ENCODE results near the gene STXBP6. TPM values are rescaled to one million over a fixed set of nuclear protein-coding genes. Genes with fewer than 3 reads are reported as not detected.

The STXBP6 gene
- total and polyA plus RNA-seq, 4 donors: 0.05 to 10.5 (median 2.3) TPM

DNA sequence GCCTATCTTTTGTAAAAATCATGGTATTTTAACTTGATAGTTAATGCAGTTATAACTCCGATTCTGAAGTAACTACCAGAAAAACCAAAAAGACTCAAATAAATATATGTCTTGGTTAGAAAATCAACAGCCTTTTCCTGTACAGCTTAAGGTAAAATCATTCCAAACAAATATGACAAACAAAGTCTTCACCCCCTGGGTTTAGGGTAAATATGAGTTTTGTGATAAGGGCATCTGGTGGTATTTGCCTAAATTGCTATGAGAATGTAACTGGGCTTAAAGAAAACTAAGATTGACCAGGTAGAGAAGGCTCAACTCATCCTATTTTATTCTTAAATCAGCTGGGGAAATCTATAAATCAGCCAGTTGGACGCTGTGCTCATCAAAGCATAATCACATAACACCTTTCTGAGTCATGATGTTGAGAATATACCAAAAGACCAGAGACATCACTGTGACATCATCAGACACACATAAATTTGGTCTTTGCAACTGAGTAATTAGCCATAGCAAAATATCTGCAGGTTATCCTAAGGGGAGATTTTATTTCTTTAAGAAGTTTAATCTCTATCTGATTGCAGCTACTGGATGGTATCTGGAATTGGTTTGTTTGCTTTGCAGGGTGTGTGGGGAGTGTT lies 133.9 kb downstream of the STXBP6 start:
- 68 to 80% methylated on average over 2 of the region's 2 CpGs for WGBS, 2 donors
- intact Hi-C loops (cut with DNase I): no loop called here
- no peaks in the 10 kb centered on the region for H3K4me1 ChIP-seq (ENCODE audit: control insufficient read depth in 1 of 2, insufficient read depth in 2 of 2, low read length in 2 of 2)
- ATAC-seq (ENCODE audit: low FRiP score) (no peak), DNase-seq (no peak)
- no peak overlapping the region for H3K4me3 ChIP-seq (ENCODE audit: low read length in 2 of 2)
- no peaks in the 10 kb centered on the region for H3K27me3 ChIP-seq (ENCODE audit: control insufficient read depth in 1 of 2, insufficient read depth in 2 of 2, low read length in 1 of 2)
- no peaks in the 10 kb centered on the region for H3K36me3 ChIP-seq (ENCODE audit: control insufficient read depth in 1 of 2, insufficient read depth in 2 of 2, low read length in 1 of 2)
- no peaks in the 10 kb centered on the region for H3K9me3 ChIP-seq (ENCODE audit: control insufficient read depth, low read length)
- H3K27ac ChIP-seq (ENCODE audit: low read depth in 1 of 2, low read length in 2 of 2): no peak overlapping the region

DNA sequence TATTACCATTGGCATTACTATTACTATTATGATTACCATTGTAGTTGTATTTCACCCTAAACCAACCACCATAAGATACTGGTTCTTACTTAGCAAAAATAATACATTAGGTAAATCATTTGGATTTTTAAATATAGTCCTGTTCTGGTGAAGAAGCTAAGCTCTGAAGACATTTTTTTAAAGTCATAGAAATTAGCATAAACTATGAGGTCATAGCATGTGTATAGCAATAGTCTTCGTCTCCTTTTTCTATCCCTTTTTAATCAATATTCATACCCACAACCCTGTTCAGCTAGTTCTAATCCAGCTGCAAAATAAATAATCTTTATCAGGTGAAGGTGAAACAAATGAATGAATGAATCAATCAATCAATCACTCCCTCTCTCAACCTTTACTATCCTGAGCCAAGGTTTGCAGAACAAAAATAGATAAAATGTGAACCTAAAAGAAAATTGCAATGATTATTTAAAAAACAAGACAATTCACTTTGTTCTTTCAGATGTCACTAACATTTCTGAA lies 134.5 kb downstream of the STXBP6 start:
- no peak overlapping the region for H3K4me3 ChIP-seq (ENCODE audit: low read length in 2 of 2)
- no peaks in the 10 kb centered on the region for H3K4me1 ChIP-seq (ENCODE audit: control insufficient read depth in 1 of 2, insufficient read depth in 2 of 2, low read length in 2 of 2)
- DNase-seq (no peak), ATAC-seq (ENCODE audit: low FRiP score) (no peak)
- H3K27ac ChIP-seq (ENCODE audit: low read depth in 1 of 2, low read length in 2 of 2): no peak overlapping the region
- H3K9me3 ChIP-seq (ENCODE audit: control insufficient read depth, low read length): no peaks in the 10 kb centered on the region
- no peaks in the 10 kb centered on the region for H3K27me3 ChIP-seq (ENCODE audit: control insufficient read depth in 1 of 2, insufficient read depth in 2 of 2, low read length in 1 of 2)
- intact Hi-C loops (cut with DNase I): no loop called here
- WGBS, 2 donors: 80 to 83% methylated on average over 1 of the region's 1 CpG
- H3K36me3 ChIP-seq (ENCODE audit: control insufficient read depth in 1 of 2, insufficient read depth in 2 of 2, low read length in 1 of 2): no peaks in the 10 kb centered on the region

DNA sequence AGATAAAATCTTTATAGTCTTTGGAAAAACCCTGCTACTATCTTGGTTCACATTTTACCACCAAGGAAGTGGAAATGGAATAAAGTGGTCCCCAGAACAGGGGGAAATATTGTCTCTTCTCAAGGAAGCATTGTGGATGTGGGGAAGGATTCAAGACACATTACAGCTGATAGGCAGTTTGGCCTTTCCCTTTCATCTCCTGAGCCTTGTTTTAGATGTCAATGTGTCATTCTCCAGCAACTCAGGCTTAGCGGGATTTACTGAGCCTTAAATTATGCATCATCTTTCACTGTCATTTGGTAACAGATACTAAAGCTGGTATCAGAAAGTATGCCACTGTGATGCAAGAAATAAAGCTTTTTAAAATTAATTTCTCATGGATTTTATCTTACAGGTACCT lies 136.2 kb downstream of the STXBP6 start:
- H3K27me3 ChIP-seq (ENCODE audit: control insufficient read depth in 1 of 2, insufficient read depth in 2 of 2, low read length in 1 of 2): no peaks in the 10 kb centered on the region
- H3K4me3 ChIP-seq (ENCODE audit: low read length in 2 of 2): no peak overlapping the region
- no peak for DNase-seq
- H3K27ac ChIP-seq (ENCODE audit: low read depth in 1 of 2, low read length in 2 of 2): no peak overlapping the region
- H3K9me3 ChIP-seq (ENCODE audit: control insufficient read depth, low read length): no peaks in the 10 kb centered on the region
- H3K4me1 ChIP-seq (ENCODE audit: control insufficient read depth in 1 of 2, insufficient read depth in 2 of 2, low read length in 2 of 2): no peaks in the 10 kb centered on the region
- H3K36me3 ChIP-seq (ENCODE audit: control insufficient read depth in 1 of 2, insufficient read depth in 2 of 2, low read length in 1 of 2): no peaks in the 10 kb centered on the region
- intact Hi-C loops (cut with DNase I): no loop called here
- no peak for ATAC-seq (ENCODE audit: low FRiP score)
- WGBS, 2 donors: 38 to 46% methylated on average over 1 of the region's 1 CpG

DNA sequence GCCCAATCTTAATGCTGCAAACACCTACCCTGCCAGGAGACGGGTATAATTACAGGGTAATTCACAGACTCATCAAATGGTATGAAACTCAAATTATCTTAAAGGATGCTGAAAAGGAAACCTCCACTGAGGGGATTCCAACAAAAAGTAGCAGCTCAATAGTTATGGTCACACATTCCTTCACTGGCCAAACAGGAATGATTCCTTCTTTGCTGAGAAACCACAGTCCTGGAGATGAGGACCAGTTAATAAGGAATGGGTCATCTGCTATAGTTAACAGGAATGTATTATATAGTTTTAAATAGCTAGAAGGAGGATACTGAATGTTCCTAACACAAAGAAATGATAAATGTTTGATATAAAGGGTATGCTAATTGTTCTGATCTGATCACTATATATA lies 136.9 kb downstream of the STXBP6 start:
- intact Hi-C loops (cut with DNase I): no loop called here
- ATAC-seq (ENCODE audit: low FRiP score): no peak
- 77 to 81% methylated on average over 1 of the region's 1 CpG for WGBS, 2 donors

DNA sequence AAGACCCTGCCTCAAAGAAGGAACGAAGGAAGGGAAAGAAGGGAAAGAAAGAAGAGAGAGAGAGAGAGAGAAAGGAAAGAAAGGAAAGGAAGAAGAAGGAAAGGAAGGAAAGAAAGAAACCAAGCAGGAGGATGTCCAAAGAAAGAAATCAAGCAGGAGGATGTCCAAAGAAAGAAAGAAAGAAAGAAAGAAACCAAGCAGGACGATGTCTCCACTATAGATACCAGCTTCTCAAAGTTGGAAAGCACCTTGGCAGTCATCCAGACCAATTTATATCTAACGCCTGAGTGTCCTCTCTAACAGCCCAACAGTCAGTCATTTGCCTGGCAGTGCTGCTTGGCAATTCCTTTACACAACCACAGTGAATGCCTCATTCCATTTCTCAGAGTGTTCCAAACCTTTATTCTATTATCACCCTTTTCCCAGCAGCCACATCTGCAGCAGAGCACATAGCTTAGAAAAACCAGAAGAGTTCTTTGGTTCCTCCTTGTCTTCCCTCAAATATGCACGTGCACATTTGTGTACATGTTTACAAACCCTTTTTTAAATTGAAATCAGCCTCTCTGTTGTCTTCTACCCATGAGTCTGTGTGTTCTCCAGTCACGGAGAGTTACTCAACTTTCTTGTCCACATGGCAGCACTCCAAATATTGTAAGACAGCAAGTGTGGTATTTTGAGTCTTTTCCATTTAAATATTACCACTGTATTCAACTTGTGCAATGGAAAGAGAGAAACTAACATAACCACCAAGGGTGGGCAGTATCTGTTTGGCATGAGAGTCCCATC lies 138.4 kb downstream of the STXBP6 start:
- H3K27ac ChIP-seq (ENCODE audit: low read depth in 1 of 2, low read length in 2 of 2): no peak overlapping the region
- H3K9me3 ChIP-seq (ENCODE audit: control insufficient read depth, low read length): no peaks in the 10 kb centered on the region
- peak; percentile 55 for ATAC-seq (ENCODE audit: low FRiP score)
- WGBS, 2 donors: 43 to 45% methylated on average over 5 of the region's 5 CpGs
- intact Hi-C loops (cut with DNase I): no loop called here
- no peak for DNase-seq
- no peak overlapping the region for H3K4me3 ChIP-seq (ENCODE audit: low read length in 2 of 2)
- H3K4me1 ChIP-seq (ENCODE audit: control insufficient read depth in 1 of 2, insufficient read depth in 2 of 2, low read length in 2 of 2): no peaks in the 10 kb centered on the region
- no peaks in the 10 kb centered on the region for H3K36me3 ChIP-seq (ENCODE audit: control insufficient read depth in 1 of 2, insufficient read depth in 2 of 2, low read length in 1 of 2)
- no peaks in the 10 kb centered on the region for H3K27me3 ChIP-seq (ENCODE audit: control insufficient read depth in 1 of 2, insufficient read depth in 2 of 2, low read length in 1 of 2)

More for the DNA sequence above, 136.9 kb downstream of the STXBP6 start:
- no peak overlapping the region for H3K4me3 ChIP-seq (ENCODE audit: low read length in 2 of 2)
- no peak for DNase-seq
- H3K9me3 ChIP-seq (ENCODE audit: control insufficient read depth, low read length): no peaks in the 10 kb centered on the region
- no peak overlapping the region for H3K27ac ChIP-seq (ENCODE audit: low read depth in 1 of 2, low read length in 2 of 2)
- H3K27me3 ChIP-seq (ENCODE audit: control insufficient read depth in 1 of 2, insufficient read depth in 2 of 2, low read length in 1 of 2): no peaks in the 10 kb centered on the region
- H3K36me3 ChIP-seq (ENCODE audit: control insufficient read depth in 1 of 2, insufficient read depth in 2 of 2, low read length in 1 of 2): no peaks in the 10 kb centered on the region
- H3K4me1 ChIP-seq (ENCODE audit: control insufficient read depth in 1 of 2, insufficient read depth in 2 of 2, low read length in 2 of 2): no peaks in the 10 kb centered on the region

DNA sequence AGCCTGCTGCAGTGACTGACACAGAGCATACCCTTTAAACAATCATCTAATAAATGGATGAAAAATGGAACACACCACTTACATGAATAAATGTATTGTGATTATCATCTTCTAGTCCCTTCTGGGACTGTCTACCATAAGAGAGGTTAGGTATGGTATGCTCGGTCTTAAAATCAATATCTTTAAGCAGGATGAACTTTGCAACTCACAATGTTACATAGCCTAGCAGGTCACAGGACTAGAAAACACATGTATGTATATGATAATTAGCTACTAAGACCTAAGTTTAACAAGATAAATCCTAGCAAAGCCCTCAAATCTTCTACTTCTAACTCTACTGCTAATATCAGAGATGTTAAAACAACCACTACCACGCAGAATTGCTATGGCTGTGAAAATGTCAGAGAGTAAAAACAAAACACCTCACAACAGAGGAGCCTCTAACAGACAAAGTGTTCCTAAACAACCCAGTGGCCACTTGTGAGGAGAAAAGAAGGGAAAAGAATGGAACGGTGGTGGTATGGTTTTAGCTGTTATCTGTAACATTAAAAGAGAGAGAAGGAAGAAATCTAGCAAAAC lies 139.4 kb downstream of the STXBP6 start:
- no peak for ATAC-seq (ENCODE audit: low FRiP score)
- Histone ChIP-seq H3K27ac (ENCODE audit: low read depth in 1 of 2, low read length in 2 of 2) (no peak overlapping the region), H3K9me3 (ENCODE audit: control insufficient read depth, low read length) (no peaks in the 10 kb centered on the region), H3K36me3 (ENCODE audit: control insufficient read depth in 1 of 2, insufficient read depth in 2 of 2, low read length in 1 of 2) (no peaks in the 10 kb centered on the region), H3K4me1 (ENCODE audit: control insufficient read depth in 1 of 2, insufficient read depth in 2 of 2, low read length in 2 of 2) (no peaks in the 10 kb centered on the region), H3K27me3 (ENCODE audit: control insufficient read depth in 1 of 2, insufficient read depth in 2 of 2, low read length in 1 of 2) (no peaks in the 10 kb centered on the region), H3K4me3 (ENCODE audit: low read length in 2 of 2) (no peak overlapping the region)
- 80 to 83% methylated on average over 3 of the region's 3 CpGs for WGBS, 2 donors
- no peak for DNase-seq
- intact Hi-C loops (cut with DNase I): no loop called here

DNA sequence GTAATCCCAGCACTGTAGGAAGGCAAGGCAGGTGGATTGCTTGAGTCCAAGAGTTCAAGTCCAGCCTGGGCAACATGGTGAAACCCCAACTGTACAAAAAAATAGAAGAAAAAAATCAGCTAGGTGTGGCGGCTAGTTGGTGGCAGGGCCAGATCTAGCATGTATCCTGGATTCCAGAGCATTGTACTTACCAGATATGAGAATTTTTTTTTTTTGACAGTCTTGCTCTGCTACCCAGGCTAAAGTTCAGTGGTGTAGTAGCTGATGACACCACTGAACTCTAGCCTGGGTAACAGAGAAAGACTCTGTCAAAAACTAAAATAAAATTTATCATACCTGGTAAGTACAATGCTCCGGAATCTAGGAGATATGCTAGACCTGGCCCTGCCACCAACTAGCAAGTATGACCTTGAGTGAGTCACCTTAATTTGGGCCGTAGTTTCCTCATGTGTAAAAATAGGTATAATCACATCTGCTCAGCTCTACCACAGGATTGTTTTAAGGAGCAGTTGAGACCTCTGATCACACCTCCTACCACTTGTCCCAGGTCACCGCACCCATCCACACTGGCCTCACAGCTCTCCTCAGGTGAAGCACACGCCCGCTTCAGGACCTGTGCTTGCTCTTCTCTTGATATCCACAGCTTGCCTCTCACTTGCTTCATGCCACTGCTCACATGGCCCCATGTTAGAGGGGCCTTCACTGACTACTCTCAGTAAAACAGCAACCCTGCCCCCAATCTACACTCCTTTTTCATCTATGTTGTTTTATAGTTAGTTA lies 140.2 kb downstream of the STXBP6 start:
- H3K36me3 ChIP-seq (ENCODE audit: control insufficient read depth in 1 of 2, insufficient read depth in 2 of 2, low read length in 1 of 2): no peaks in the 10 kb centered on the region
- no peaks in the 10 kb centered on the region for H3K27me3 ChIP-seq (ENCODE audit: control insufficient read depth in 1 of 2, insufficient read depth in 2 of 2, low read length in 1 of 2)
- DNase-seq (no peak), ATAC-seq (ENCODE audit: low FRiP score) (no peak)
- H3K4me1 ChIP-seq (ENCODE audit: control insufficient read depth in 1 of 2, insufficient read depth in 2 of 2, low read length in 2 of 2): no peaks in the 10 kb centered on the region
- H3K27ac ChIP-seq (ENCODE audit: low read depth in 1 of 2, low read length in 2 of 2): no peak overlapping the region
- H3K4me3 ChIP-seq (ENCODE audit: low read length in 2 of 2): no peak overlapping the region
- WGBS, 2 donors: 93 to 95% methylated on average over 6 of the region's 6 CpGs
- H3K9me3 ChIP-seq (ENCODE audit: control insufficient read depth, low read length): no peaks in the 10 kb centered on the region
- intact Hi-C loops (cut with DNase I): no loop called here

DNA sequence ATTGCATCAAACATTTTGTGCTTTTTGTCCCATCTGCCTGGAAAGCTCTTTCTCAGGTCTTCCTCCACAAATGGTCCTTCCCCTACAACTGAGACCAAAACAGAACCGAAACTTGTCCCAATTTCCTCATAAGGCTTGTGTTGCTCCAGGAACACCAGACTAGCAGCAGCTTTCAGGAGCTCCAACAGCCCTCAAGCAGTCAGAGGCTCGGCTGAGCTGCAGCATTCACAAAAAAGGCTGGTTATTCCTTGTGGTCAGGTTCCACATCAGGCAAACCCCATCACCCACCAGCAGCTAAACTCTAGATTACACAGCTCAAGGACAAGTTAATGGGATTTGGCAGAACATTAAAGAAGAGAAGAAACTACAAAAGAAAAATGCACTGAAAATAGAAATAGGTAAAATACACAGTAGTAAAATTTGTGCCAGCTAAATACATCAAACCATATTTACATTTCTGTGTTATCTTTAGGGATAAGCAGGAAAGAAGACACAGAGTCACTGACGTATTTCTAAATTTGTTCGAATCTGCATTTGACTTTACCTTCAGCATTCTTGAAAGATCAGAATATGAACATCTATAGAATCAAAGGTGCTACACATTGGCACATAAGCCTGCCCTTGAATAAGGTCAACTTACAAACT lies 141.2 kb downstream of the STXBP6 start:
- 70 to 72% methylated on average over 4 of the region's 4 CpGs for WGBS, 2 donors
- DNase-seq (no peak), ATAC-seq (ENCODE audit: low FRiP score) (no peak)
- Histone ChIP-seq H3K4me3 (ENCODE audit: low read length in 2 of 2) (no peak overlapping the region), H3K36me3 (ENCODE audit: control insufficient read depth in 1 of 2, insufficient read depth in 2 of 2, low read length in 1 of 2) (no peaks in the 10 kb centered on the region), H3K27me3 (ENCODE audit: control insufficient read depth in 1 of 2, insufficient read depth in 2 of 2, low read length in 1 of 2) (no peaks in the 10 kb centered on the region), H3K4me1 (ENCODE audit: control insufficient read depth in 1 of 2, insufficient read depth in 2 of 2, low read length in 2 of 2) (no peaks in the 10 kb centered on the region), H3K9me3 (ENCODE audit: control insufficient read depth, low read length) (no peaks in the 10 kb centered on the region), H3K27ac (ENCODE audit: low read depth in 1 of 2, low read length in 2 of 2) (no peak overlapping the region)
- intact Hi-C loops (cut with DNase I): no loop called here
